ENCODE data around the gene PAWR. TPM values are rescaled to one million over a fixed set of nuclear protein-coding genes. Genes with fewer than 3 reads are reported as not detected.

PAWR gene
- total and polyA plus RNA-seq, 10 of the 15 experiments (the other 5 are each of a cell fraction or from before 2014, with no cell fraction given), result 8.1 to 70.6 (median 24.2) TPM

DNA sequence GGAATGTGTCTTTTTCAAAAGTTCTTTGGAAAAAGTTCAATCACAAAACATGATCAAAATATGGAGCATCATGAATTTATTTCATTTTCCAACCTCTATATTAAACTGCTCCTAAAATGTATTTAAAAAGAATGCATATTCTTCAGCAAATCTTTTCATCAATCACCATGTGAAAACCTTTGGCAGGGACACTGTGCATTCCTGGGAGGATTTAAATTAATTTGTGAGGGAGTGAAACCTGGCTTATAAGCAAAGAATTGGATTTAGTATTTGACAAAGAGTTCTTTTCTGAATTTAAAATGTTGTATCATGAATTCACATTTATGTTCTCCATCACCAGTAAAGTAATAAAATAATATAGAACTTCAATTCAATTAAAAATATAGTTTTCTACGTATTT lies 38.2 kb downstream of the PAWR start:
- ChIA-PET CTCF (interaction anchor here (2.2 kb wide), 1 partner anchor 10 kb away, joined by 8 read pairs; no protein-coding TSS in a partner anchor), RAD21 (ENCODE audit: unreplicated experiment) (no interaction called here), POLR2A (interaction anchor here (0.8 kb wide), 1 partner anchor 9 kb away, joined by 6 read pairs; no protein-coding TSS in a partner anchor), SMC1A (ENCODE audit: uncharacterized antibody, unreplicated experiment) (interaction anchor here (0.8 to 1.3 kb wide), 4 partner anchors 10 to 97 kb away, joined by 3 to 5 read pairs (median 3); no protein-coding TSS in a partner anchor)
- Histone ChIP-seq H3K4me2 (ENCODE audit: control insufficient read depth, insufficient read depth) (no peak overlapping the region), H3K27me3 (replicated peaks in 1 of 2; ENCODE audit: control insufficient read depth in 2 of 2, insufficient read depth in 2 of 2, low read length in 1 of 2) (no peaks in the 10 kb centered on the region), H2AFZ (ENCODE audit: control insufficient read depth, low read depth, low read length) (no peak overlapping the region), H3K4me3 (no peak overlapping the region), H4K20me1 (ENCODE audit: control insufficient read depth, insufficient read depth) (no peaks in the 10 kb centered on the region), H3K9ac (ENCODE audit: control insufficient read depth, insufficient read depth, low read length) (no peak overlapping the region), H3K36me3 (ENCODE audit: control insufficient read depth in 2 of 2, insufficient read depth in 2 of 2, low read length in 1 of 2) (peaks cover 0 to 4% of the 10 kb centered on the region in 2 experiments; a peak in 1 of 4 replicates), H3K9me3 (replicated peaks; ENCODE audit: control insufficient read depth, insufficient read depth, low read length) (no peaks in the 10 kb centered on the region; the same call in 1 of the 3 replicates), H3K27ac (ENCODE audit: control insufficient read depth, insufficient read depth) (no peak overlapping the region), H3K79me2 (ENCODE audit: control insufficient read depth, insufficient read depth, low read length) (peaks cover 5% of the 10 kb centered on the region), H3K4me1 (ENCODE audit: control insufficient read depth, insufficient read depth, low read length) (no peaks in the 10 kb centered on the region)
- in situ Hi-C loops (cut with MboI), result no loop called here
- TF ChIP-seq SREBF2 (IDR thresholded peaks at IDR 0.05; ENCODE audit: low read length), result no peak
- no peak for TF ChIP-seq KLF5 (IDR thresholded peaks at IDR 0.05; ENCODE audit: partially characterized antibody)
- intact Hi-C loops (cut with micrococcal nuclease; ENCODE audit: unreplicated experiment), result no loop called here
- FAIRE-seq (no peak), ATAC-seq (no peak), DNase-seq (ENCODE audit: low read depth, low spot score) (no peak)
- no TSS peak for BruUV-seq (replicated peaks)
- WGBS (ENCODE audit: insufficient coverage, insufficient replicate concordance, low lambda C conversion rate, missing lambda C conversion rate), result 97% methylated on average over 1 of the region's 1 CpG

DNA sequence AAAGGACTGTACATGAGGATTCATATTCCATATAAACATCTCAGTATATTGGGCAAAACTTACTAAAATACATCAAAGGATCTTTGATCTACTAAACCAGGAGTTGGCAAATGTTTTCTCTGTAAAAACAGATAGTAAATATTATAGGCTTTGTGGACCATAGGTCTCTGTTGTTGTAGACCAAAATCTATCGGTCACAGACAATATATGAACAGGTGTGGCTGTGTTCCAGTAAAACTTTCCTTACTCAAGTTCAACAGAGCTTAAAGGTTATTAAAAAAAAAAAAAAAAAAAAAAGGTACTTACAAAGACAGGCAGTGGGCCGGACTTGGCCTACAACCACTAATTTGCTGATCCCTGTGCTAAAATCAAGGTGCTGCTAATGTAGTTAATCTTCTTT lies 40.3 kb downstream of the PAWR start:
- no peak overlapping the region for H3K4me3 ChIP-seq
- ChIA-PET POLR2A (interaction anchor here (0.6 kb wide), 1 partner anchor 555 kb away, joined by 4 read pairs; no protein-coding TSS in a partner anchor), CTCF (no interaction called here), SMC1A (ENCODE audit: uncharacterized antibody, unreplicated experiment) (interaction anchor here (0.6 kb wide), 1 partner anchor 417 kb away, joined by 4 read pairs; no protein-coding TSS in a partner anchor), RAD21 (ENCODE audit: unreplicated experiment) (no interaction called here)
- H3K4me1 ChIP-seq (ENCODE audit: control insufficient read depth, insufficient read depth, low read length), result no peaks in the 10 kb centered on the region
- no peak overlapping the region for H3K9ac ChIP-seq (ENCODE audit: control insufficient read depth, insufficient read depth, low read length)
- intact Hi-C loops (cut with micrococcal nuclease; ENCODE audit: unreplicated experiment), result no loop called here
- H3K27ac ChIP-seq (ENCODE audit: control insufficient read depth, insufficient read depth), result no peak overlapping the region
- in situ Hi-C loops (cut with MboI), result no loop called here
- H3K9me3 ChIP-seq (replicated peaks; ENCODE audit: control insufficient read depth, insufficient read depth, low read length), result no peaks in the 10 kb centered on the region; the same call in 1 of the 3 replicates
- no peak overlapping the region for H3K4me2 ChIP-seq (ENCODE audit: control insufficient read depth, insufficient read depth)
- 100% methylated on average over 2 of the region's 2 CpGs for WGBS (ENCODE audit: insufficient coverage, insufficient replicate concordance, low lambda C conversion rate, missing lambda C conversion rate)
- no peaks in the 10 kb centered on the region for H3K27me3 ChIP-seq (replicated peaks in 1 of 2; ENCODE audit: control insufficient read depth in 2 of 2, insufficient read depth in 2 of 2, low read length in 1 of 2)
- ATAC-seq (no peak), DNase-seq (ENCODE audit: low read depth, low spot score) (no peak), FAIRE-seq (no peak)
- H2AFZ ChIP-seq (ENCODE audit: control insufficient read depth, low read depth, low read length), result no peak overlapping the region
- peaks cover 11% of the 10 kb centered on the region for H3K79me2 ChIP-seq (ENCODE audit: control insufficient read depth, insufficient read depth, low read length)
- no peaks in the 10 kb centered on the region for H3K36me3 ChIP-seq (ENCODE audit: control insufficient read depth in 2 of 2, insufficient read depth in 2 of 2, low read length in 1 of 2)
- H4K20me1 ChIP-seq (ENCODE audit: control insufficient read depth, insufficient read depth), result no peaks in the 10 kb centered on the region
- BruUV-seq (replicated peaks), result no TSS peak
- TF ChIP-seq SIN3A (IDR thresholded peaks at IDR 0.05; ENCODE audit: low read depth, low read length) (no peak), JUND (IDR thresholded peaks at IDR 0.05; ENCODE audit: low read depth, low read length) (no peak)
- TF ChIP-seq, protein P1, sequence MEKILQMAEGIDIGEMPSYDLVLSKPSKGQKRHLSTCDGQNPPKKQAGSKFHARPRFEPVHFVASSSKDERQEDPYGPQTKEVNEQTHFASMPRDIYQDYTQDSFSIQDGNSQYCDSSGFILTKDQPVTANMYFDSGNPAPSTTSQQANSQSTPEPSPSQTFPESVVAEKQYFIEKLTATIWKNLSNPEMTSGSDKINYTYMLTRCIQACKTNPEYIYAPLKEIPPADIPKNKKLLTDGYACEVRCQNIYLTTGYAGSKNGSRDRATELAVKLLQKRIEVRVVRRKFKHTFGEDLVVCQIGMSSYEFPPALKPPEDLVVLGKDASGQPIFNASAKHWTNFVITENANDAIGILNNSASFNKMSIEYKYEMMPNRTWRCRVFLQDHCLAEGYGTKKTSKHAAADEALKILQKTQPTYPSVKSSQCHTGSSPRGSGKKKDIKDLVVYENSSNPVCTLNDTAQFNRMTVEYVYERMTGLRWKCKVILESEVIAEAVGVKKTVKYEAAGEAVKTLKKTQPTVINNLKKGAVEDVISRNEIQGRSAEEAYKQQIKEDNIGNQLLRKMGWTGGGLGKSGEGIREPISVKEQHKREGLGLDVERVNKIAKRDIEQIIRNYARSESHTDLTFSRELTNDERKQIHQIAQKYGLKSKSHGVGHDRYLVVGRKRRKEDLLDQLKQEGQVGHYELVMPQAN (conservative IDR thresholded peaks at IDR 0.05), result no peak
- TF ChIP-seq, protein P2, sequence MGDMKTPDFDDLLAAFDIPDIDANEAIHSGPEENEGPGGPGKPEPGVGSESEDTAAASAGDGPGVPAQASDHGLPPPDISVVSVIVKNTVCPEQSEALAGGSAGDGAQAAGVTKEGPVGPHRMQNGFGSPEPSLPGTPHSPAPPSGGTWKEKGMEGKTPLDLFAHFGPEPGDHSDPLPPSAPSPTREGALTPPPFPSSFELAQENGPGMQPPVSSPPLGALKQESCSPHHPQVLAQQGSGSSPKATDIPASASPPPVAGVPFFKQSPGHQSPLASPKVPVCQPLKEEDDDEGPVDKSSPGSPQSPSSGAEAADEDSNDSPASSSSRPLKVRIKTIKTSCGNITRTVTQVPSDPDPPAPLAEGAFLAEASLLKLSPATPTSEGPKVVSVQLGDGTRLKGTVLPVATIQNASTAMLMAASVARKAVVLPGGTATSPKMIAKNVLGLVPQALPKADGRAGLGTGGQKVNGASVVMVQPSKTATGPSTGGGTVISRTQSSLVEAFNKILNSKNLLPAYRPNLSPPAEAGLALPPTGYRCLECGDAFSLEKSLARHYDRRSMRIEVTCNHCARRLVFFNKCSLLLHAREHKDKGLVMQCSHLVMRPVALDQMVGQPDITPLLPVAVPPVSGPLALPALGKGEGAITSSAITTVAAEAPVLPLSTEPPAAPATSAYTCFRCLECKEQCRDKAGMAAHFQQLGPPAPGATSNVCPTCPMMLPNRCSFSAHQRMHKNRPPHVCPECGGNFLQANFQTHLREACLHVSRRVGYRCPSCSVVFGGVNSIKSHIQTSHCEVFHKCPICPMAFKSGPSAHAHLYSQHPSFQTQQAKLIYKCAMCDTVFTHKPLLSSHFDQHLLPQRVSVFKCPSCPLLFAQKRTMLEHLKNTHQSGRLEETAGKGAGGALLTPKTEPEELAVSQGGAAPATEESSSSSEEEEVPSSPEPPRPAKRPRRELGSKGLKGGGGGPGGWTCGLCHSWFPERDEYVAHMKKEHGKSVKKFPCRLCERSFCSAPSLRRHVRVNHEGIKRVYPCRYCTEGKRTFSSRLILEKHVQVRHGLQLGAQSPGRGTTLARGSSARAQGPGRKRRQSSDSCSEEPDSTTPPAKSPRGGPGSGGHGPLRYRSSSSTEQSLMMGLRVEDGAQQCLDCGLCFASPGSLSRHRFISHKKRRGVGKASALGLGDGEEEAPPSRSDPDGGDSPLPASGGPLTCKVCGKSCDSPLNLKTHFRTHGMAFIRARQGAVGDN (IDR thresholded peaks at IDR 0.05), result no peak
- TF ChIP-seq, protein P3, sequence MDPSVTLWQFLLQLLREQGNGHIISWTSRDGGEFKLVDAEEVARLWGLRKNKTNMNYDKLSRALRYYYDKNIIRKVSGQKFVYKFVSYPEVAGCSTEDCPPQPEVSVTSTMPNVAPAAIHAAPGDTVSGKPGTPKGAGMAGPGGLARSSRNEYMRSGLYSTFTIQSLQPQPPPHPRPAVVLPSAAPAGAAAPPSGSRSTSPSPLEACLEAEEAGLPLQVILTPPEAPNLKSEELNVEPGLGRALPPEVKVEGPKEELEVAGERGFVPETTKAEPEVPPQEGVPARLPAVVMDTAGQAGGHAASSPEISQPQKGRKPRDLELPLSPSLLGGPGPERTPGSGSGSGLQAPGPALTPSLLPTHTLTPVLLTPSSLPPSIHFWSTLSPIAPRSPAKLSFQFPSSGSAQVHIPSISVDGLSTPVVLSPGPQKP (IDR thresholded peaks at IDR 0.05; ENCODE audit: low read depth, low read length), result no peak
- TF ChIP-seq, protein P4, sequence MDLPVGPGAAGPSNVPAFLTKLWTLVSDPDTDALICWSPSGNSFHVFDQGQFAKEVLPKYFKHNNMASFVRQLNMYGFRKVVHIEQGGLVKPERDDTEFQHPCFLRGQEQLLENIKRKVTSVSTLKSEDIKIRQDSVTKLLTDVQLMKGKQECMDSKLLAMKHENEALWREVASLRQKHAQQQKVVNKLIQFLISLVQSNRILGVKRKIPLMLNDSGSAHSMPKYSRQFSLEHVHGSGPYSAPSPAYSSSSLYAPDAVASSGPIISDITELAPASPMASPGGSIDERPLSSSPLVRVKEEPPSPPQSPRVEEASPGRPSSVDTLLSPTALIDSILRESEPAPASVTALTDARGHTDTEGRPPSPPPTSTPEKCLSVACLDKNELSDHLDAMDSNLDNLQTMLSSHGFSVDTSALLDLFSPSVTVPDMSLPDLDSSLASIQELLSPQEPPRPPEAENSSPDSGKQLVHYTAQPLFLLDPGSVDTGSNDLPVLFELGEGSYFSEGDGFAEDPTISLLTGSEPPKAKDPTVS (IDR thresholded peaks at IDR 0.05; ENCODE audit: low read depth, low read length), result no peak
